ENCODE measurements around the gene SZT2. TPM values are rescaled to one million over a fixed set of nuclear protein-coding genes. Genes with fewer than 3 reads are reported as not detected.
A peak's percentile ranks its signal among the peaks of the same experiment; 100 is the strongest.

Gene SZT2
- total and polyA plus RNA-seq, 2 of the 4 experiments (the other 2 are of a cell fraction): 9.5 to 14.3 TPM

DNA sequence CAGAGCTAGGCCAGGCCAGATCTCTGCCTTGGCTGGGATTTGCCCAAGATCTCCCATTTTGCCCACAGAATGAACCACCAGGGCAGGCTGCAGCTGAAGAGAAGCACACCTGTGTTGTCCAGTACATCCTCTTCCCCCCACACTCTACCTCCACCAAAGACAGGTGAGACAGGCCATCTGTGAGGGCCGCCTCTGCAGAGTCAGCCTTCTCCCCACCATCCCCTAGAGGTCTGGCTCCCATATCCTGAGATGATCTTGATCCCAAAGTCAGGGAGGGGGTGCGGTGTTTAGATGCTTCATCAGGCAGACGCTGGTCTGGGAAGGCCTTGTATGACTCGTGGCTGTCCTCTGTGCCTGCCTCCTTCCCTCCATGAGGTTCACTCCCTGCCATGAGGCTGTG is 35.3 kb downstream of the SZT2 start:
- no peak overlapping the region for H2BK15ac ChIP-seq (ENCODE audit: low read depth, low read length)
- peak; percentile 25 for DNase-seq
- H3K9me3 ChIP-seq (ENCODE audit: control insufficient read depth, insufficient read depth, low read length): no peaks in the 10 kb centered on the region
- intact Hi-C loops (cut with micrococcal nuclease) (no loop called here), in situ Hi-C loops (cut with MboI; ENCODE audit: low sequenced_read_pairs) (no loop called here), dilution Hi-C loops (cut with HindIII; ENCODE audit: low sequenced_read_pairs, unreplicated experiment) (no loop called here)
- peak; percentile 44; the same call in 1 of the 2 replicates for ATAC-seq (ENCODE audit: low read depth)
- WGBS, 2 experiments (ENCODE audit: extremely low coverage in 2 of 2, insufficient read length in 1 of 2): no CpG with 5 or more reads among the region's 4 CpGs
- H4K5ac ChIP-seq (ENCODE audit: low read depth, low read length): no peak overlapping the region
- peaks cover 93% of the 10 kb centered on the region for H3K36me3 ChIP-seq (ENCODE audit: control insufficient read depth, insufficient read depth, low read length)
- no peak overlapping the region for H3K9ac ChIP-seq (ENCODE audit: low read depth, low read length)
- H2AK5ac ChIP-seq (ENCODE audit: low read depth, low read length): no peak overlapping the region
- no peak overlapping the region for H3K4me3 ChIP-seq (ENCODE audit: insufficient read depth, low read depth, low read length)
- H3K23ac ChIP-seq (ENCODE audit: low read depth, low read length): no peak overlapping the region
- H2AFZ ChIP-seq (replicated peaks; ENCODE audit: low read length, poor library complexity): no peak overlapping the region
- BruUV-seq (replicated peaks): no TSS peak
- H3K4ac ChIP-seq (ENCODE audit: low read depth, low read length): no peak overlapping the region
- H3K56ac ChIP-seq (ENCODE audit: extremely low read depth, insufficient read depth, low read length): no peak overlapping the region
- no peak overlapping the region for H4K91ac ChIP-seq (ENCODE audit: insufficient read depth, low read depth, low read length)
- H3K4me1 ChIP-seq (ENCODE audit: control insufficient read depth, insufficient read depth, low read length): no peaks in the 10 kb centered on the region
- H3K18ac ChIP-seq (ENCODE audit: low read depth, low read length): no peak overlapping the region
- H3K14ac ChIP-seq (replicated peaks; ENCODE audit: low read depth, low read length): no peak overlapping the region
- peaks cover 0 to 4% of the 10 kb centered on the region in 2 experiments; a peak in 1 of 4 replicates for H3K79me1 ChIP-seq (ENCODE audit: low read depth in 1 of 2, low read length in 2 of 2)
- no peak overlapping the region for H3K4me2 ChIP-seq (ENCODE audit: low read depth, low read length)
- no peak overlapping the region for H4K8ac ChIP-seq (ENCODE audit: low read depth in 2 of 2, low read length in 2 of 2)
- no peaks in the 10 kb centered on the region; the same call in 1 of the 2 replicates for H4K20me1 ChIP-seq (ENCODE audit: insufficient read depth, low read length)
- ChIA-PET CTCF (no interaction called here), POLR2A (ENCODE audit: unreplicated experiment) (no interaction called here)
- peaks cover 20% of the 10 kb centered on the region; the same call in 1 of the 2 replicates for H3K9me1 ChIP-seq (ENCODE audit: insufficient read depth, low read length)
- no peak overlapping the region for H2BK120ac ChIP-seq (ENCODE audit: low read depth, low read length)
- H3K27ac ChIP-seq (ENCODE audit: insufficient read depth, low read length): no peak overlapping the region
- H2BK20ac ChIP-seq (ENCODE audit: low read depth, low read length): no peak overlapping the region
- no peak for TF ChIP-seq MAZ (IDR thresholded peaks at IDR 0.05; ENCODE audit: borderline replicate concordance, low read depth, low read length)
- TF ChIP-seq, protein P1, sequence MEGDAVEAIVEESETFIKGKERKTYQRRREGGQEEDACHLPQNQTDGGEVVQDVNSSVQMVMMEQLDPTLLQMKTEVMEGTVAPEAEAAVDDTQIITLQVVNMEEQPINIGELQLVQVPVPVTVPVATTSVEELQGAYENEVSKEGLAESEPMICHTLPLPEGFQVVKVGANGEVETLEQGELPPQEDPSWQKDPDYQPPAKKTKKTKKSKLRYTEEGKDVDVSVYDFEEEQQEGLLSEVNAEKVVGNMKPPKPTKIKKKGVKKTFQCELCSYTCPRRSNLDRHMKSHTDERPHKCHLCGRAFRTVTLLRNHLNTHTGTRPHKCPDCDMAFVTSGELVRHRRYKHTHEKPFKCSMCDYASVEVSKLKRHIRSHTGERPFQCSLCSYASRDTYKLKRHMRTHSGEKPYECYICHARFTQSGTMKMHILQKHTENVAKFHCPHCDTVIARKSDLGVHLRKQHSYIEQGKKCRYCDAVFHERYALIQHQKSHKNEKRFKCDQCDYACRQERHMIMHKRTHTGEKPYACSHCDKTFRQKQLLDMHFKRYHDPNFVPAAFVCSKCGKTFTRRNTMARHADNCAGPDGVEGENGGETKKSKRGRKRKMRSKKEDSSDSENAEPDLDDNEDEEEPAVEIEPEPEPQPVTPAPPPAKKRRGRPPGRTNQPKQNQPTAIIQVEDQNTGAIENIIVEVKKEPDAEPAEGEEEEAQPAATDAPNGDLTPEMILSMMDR (conservative IDR thresholded peaks at IDR 0.05; ENCODE audit: low read depth, low read length): no peak
- TF ChIP-seq SMC3 (IDR thresholded peaks at IDR 0.05; ENCODE audit: low read depth, low read length): no peak
- no peak for TF ChIP-seq POLR2A (IDR thresholded peaks at IDR 0.05; ENCODE audit: low read depth, low read length)
- no peak for TF ChIP-seq BHLHE40 (IDR thresholded peaks at IDR 0.05; ENCODE audit: low read depth, low read length)
- no peak for TF ChIP-seq RCOR1 (IDR thresholded peaks at IDR 0.05; ENCODE audit: insufficient replicate concordance, low read length)
- no peak for TF ChIP-seq CHD1 (IDR thresholded peaks at IDR 0.05; ENCODE audit: low read depth, low read length)
- TF ChIP-seq NFE2L2 (IDR thresholded peaks at IDR 0.05; ENCODE audit: low read depth, low read length): no peak
- TF ChIP-seq CEBPB (IDR thresholded peaks at IDR 0.05; ENCODE audit: low read depth, low read length): no peak
- TF ChIP-seq RAD21 (IDR thresholded peaks at IDR 0.05; ENCODE audit: low read length): no peak
- TF ChIP-seq FOS (IDR thresholded peaks at IDR 0.05; ENCODE audit: low read depth, low read length): no peak
- TF ChIP-seq, protein P2, sequence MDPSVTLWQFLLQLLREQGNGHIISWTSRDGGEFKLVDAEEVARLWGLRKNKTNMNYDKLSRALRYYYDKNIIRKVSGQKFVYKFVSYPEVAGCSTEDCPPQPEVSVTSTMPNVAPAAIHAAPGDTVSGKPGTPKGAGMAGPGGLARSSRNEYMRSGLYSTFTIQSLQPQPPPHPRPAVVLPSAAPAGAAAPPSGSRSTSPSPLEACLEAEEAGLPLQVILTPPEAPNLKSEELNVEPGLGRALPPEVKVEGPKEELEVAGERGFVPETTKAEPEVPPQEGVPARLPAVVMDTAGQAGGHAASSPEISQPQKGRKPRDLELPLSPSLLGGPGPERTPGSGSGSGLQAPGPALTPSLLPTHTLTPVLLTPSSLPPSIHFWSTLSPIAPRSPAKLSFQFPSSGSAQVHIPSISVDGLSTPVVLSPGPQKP (IDR thresholded peaks at IDR 0.05; ENCODE audit: borderline replicate concordance, low read depth, low read length): no peak
- TF ChIP-seq, protein P3, sequence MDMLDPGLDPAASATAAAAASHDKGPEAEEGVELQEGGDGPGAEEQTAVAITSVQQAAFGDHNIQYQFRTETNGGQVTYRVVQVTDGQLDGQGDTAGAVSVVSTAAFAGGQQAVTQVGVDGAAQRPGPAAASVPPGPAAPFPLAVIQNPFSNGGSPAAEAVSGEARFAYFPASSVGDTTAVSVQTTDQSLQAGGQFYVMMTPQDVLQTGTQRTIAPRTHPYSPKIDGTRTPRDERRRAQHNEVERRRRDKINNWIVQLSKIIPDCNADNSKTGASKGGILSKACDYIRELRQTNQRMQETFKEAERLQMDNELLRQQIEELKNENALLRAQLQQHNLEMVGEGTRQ (IDR thresholded peaks at IDR 0.05; ENCODE audit: low read depth, low read length): no peak
- TF ChIP-seq RFX5 (IDR thresholded peaks at IDR 0.05; ENCODE audit: low read depth, low read length): no peak
- no peak for TF ChIP-seq MAFK (IDR thresholded peaks at IDR 0.05; ENCODE audit: low read depth, low read length)
- TF ChIP-seq MXI1 (IDR thresholded peaks at IDR 0.05; ENCODE audit: borderline replicate concordance, low read depth, low read length): no peak
- no peak overlapping the region for H2BK5ac ChIP-seq (ENCODE audit: low read depth, low read length, poor library complexity, severe bottlenecking)
- H2AK9ac ChIP-seq (replicated peaks; ENCODE audit: low read depth, low read length, poor library complexity): no peak overlapping the region
- no peaks in the 10 kb centered on the region for H3K27me3 ChIP-seq (ENCODE audit: control insufficient read depth, insufficient read depth, low read length)
